Measurements from ENCODE around the gene TDRD5.

TDRD5 gene

DNA sequence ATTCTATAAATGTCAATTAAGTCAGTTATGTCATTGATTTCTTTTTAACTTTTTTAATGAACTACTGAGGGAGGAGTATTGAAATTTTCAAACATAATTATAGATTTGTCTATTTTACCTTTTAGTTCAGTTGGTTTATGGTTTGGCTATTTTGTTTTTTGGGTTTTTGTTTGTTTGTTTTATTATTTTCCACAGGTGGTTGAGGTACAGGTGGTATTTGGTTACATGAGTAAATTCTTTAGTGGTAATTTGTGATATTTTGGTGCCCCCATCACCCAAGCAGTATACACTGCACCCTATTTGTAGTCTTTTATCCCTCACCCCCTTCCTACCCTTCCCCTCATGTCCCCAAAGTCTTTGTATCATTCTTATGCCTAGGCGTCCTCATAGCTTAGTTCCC lies 9.5 kb downstream of the TDRD5 start:
- no peak for DNase-seq (ENCODE audit: low read depth)
- TF ChIP-seq, protein P1, sequence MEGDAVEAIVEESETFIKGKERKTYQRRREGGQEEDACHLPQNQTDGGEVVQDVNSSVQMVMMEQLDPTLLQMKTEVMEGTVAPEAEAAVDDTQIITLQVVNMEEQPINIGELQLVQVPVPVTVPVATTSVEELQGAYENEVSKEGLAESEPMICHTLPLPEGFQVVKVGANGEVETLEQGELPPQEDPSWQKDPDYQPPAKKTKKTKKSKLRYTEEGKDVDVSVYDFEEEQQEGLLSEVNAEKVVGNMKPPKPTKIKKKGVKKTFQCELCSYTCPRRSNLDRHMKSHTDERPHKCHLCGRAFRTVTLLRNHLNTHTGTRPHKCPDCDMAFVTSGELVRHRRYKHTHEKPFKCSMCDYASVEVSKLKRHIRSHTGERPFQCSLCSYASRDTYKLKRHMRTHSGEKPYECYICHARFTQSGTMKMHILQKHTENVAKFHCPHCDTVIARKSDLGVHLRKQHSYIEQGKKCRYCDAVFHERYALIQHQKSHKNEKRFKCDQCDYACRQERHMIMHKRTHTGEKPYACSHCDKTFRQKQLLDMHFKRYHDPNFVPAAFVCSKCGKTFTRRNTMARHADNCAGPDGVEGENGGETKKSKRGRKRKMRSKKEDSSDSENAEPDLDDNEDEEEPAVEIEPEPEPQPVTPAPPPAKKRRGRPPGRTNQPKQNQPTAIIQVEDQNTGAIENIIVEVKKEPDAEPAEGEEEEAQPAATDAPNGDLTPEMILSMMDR (conservative IDR thresholded peaks at IDR 0.05; ENCODE audit: low read length): no peak
- no peak overlapping the region for H3K4me3 ChIP-seq (ENCODE audit: low read length)

DNA sequence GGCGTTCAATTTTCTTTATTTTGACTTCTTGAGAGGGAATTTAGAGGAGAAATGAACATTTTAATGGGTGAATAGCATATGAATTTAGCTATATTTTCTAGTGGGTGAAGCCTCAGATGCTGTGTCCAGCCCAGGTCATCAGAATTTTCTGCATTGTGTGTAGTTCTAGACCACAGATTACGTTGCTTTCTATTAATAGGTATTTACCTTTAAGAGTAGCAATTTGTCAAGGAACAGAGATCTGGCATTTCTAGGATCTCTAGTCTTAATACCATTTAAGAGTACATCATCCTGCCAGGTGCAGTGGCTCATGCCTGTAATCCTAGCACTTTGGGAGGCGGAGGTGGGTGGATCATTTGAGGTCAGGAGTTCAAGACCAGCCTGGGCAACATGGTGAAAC lies 20.7 kb downstream of the TDRD5 start:
- no peak for DNase-seq (ENCODE audit: low read depth)
- TF ChIP-seq, protein P1 (conservative IDR thresholded peaks at IDR 0.05; ENCODE audit: low read length): no peak
- H3K4me3 ChIP-seq (ENCODE audit: low read length): no peak overlapping the region

DNA sequence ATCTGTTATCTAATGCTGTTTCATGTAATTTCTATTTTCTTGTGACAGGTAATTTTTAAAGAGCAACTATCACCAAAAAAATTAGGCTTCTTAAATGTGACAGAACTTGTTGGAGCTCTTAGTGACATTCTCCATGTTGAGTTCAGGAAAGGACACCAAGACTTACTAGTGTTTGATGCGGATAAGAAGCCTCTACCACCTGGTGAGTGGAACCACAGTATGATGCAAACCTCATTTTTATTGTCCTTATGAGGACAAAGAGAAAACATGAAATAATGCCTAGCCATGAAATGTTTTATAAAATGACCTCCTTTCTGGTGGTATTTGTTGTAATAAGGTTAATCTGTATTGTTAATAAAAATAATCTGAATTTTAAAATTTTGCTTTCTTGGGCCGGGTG lies 39.1 kb downstream of the TDRD5 start:
- no peak overlapping the region for H3K4me3 ChIP-seq (ENCODE audit: low read length)
- TF ChIP-seq, protein P1 (conservative IDR thresholded peaks at IDR 0.05; ENCODE audit: low read length): no peak
- no peak for DNase-seq (ENCODE audit: low read depth)

DNA sequence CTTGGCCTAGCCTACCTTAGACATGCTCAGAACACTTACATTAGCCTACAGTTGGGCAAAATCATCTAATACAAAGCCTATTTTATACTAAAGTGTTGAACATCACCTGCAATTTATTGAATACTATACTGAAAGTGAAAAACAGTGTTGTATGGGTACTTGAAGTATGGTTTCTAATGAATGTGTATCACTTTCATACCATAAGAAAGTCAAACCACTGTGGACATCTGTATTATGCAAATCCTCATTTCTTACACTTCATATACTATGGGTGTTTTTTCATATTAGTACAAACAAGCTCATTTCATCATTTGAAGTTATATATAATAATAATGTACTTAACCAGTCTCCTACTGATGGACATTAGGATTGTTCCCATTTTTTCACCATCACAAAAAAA lies 41.2 kb downstream of the TDRD5 start:
- TF ChIP-seq, protein P1 (conservative IDR thresholded peaks at IDR 0.05; ENCODE audit: low read length): no peak
- H3K4me3 ChIP-seq (ENCODE audit: low read length): no peak overlapping the region

DNA sequence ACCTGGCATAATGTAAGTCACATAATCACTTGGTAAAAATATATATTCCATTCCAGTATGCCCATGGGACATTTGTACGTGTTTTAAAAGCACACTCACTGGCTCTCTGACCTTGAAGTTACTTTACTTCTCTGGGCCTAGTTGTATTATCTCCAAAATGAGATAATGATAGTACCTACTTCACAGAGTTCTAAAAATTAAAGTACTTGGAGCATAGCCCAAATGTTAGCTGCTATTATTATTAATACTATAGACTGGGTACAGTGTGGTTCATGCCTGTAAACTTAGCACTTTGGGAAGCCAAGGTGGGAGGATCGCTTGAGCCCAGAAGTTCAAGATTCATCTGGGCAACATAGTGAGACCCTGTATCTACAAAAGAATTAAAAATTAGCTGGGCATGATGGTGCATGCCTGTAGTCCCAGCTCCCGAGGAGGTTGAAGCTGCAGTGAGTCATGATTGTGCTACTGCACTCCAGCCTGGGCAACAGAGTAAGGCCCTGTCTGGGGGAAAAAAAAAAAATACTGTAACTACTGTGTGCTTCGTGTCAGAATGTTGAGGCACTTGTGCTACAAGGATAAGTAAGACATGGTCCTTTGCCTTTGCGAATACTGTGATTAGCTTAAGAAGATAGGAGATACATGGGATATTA lies 45.7 kb downstream of the TDRD5 start:
- DNase-seq (ENCODE audit: low read depth): no peak
- H3K4me3 ChIP-seq (ENCODE audit: low read length): no peak overlapping the region
- TF ChIP-seq, protein P1 (conservative IDR thresholded peaks at IDR 0.05; ENCODE audit: low read length): no peak

More for the DNA sequence above, 41.2 kb downstream of the TDRD5 start:
- no peak for DNase-seq (ENCODE audit: low read depth)

DNA sequence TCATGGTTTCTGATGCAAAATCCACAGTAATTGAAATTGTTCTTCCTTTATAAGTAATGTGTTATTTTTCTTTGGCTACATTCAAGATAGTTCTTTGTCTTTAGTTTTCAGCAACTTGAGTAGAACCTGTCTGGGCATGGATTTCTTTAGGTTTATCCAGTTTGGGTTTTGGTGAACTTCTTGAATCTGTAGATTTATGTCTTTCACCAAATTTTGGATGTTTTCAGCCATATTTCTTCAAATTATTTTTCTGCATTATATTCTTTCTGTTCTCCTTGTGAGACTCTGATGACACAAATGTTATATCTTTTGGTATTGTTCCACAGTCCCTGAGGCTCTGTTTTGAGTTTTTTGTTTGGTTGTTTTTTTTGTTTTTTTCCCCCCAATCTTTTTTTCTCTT lies 69.4 kb downstream of the TDRD5 start:
- H3K4me3 ChIP-seq (ENCODE audit: low read length): no peak overlapping the region

DNA sequence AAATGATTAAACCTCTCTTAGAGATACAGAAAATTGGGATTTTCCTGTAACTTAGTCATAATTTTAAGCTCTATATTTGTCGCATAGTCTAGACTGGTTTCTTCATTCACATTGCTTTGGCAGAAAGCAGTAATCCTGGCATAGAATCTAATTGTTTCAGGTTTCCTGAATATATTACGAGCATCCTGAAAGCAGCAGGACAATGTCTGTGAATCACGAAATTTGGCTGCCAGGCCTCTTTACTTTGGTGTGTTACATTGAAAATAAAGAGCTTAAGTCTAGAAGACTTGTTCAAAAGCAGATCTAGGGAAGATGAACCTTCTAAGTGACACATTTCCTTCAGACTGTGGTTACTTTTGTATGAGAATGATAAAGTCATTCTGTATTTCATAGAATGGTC lies 72.2 kb downstream of the TDRD5 start:
- H3K4me3 ChIP-seq (ENCODE audit: low read length): no peak overlapping the region
- TF ChIP-seq, protein P1 (conservative IDR thresholded peaks at IDR 0.05; ENCODE audit: low read length): no peak
- no peak for DNase-seq (ENCODE audit: low read depth)

More for the DNA sequence above, 69.4 kb downstream of the TDRD5 start:
- TF ChIP-seq, protein P1 (conservative IDR thresholded peaks at IDR 0.05; ENCODE audit: low read length): no peak
- no peak for DNase-seq (ENCODE audit: low read depth)
